Psoas muscle (tissue), 8 donors: Measurements from ENCODE around the gene EDRF1. TPM values are rescaled to one million over a fixed set of nuclear protein-coding genes. Genes with fewer than 3 reads are reported as not detected.

Experiments used
- ATAC-seq, 4 donors: fragments of 200-7000 bp; cut with Tn5 transposase; one replicate each; pipeline ENCODE4 v1.9.1; 2020; ENCODE audit warnings: moderate library complexity in 3 of 4, mild to moderate bottlenecking in 2 of 4
- DNase-seq, 2 donors: peaks; one replicate each; pipeline ENCODE4 v3.0.0-alpha.2; 2020
- H3K27ac ChIP-seq: fragments of 200-600 bp; one replicate; pipeline ENCODE4 v1.8.0; 2022
- H3K27me3 ChIP-seq, 3 donors: fragments of 200-600 bp in 1 of 3; one replicate each; pipeline versions ENCODE4 v1.6.1 to v1.8.0; 2013 to 2022; ENCODE audit warnings: low read length in 2 of 3, mild to moderate bottlenecking in 2 of 3, moderate library complexity in 1 of 3; ENCODE audit not compliant: insufficient read depth in 3 of 3
- H3K36me3 ChIP-seq, 2 donors: fragments of 200-600 bp in 1 of 2; one replicate each; pipeline versions ENCODE4 v1.6.1 to v1.8.0; 2013 to 2022; ENCODE audit warnings: low read depth in 1 of 2, mild to moderate bottlenecking in 1 of 2, moderate library complexity in 1 of 2; ENCODE audit not compliant: insufficient read depth in 1 of 2
- H3K4me1 ChIP-seq: fragments of 200-600 bp; one replicate; pipeline ENCODE4 v1.8.0; 2022
- H3K4me3 ChIP-seq: fragments of 200-600 bp; one replicate; pipeline ENCODE4 v1.8.0; 2022; ENCODE audit warnings: mild to moderate bottlenecking
- H3K9me3 ChIP-seq: fragments of 200-600 bp; one replicate; pipeline ENCODE4 v1.8.0; 2022
- CTCF ChIP-seq: fragments of 200-600 bp; IDR thresholded peaks from one replicate; pipeline ENCODE4 v1.8.0; 2022; ENCODE audit warnings: antibody characterized with exemption
- WGBS, 3 donors: extraction: QIAGEN DNeasy Blood & Tissue Kit; methylation state at CpG; one replicate each; pipeline versions ENCODE4 v1.1.6 to v1.1.7; 2013; 5-methylcytosine and 5-hydroxymethylcytosine counted together
- intact Hi-C, 2 donors: fragments of 100-400 bp; cut with DNase I; formaldehyde crosslinking; loops; one replicate each; pipeline versions ENCODE4 v1.11.0 to v1.14.2; 2022
- polyA plus RNA-seq, 3 donors: library from polyadenylated mRNA; stranded (reverse); fragments of 200-250 nt; gene quantifications; one replicate each; pipeline ENCODE4 v1.2.3, GENCODE V29; 2013
- total RNA-seq, 4 donors: library from RNA; stranded (reverse); fragmentation: NEBNext Ultra II Directional in 2 of 4; extraction: Animal tissue kit (Norgen Biotek cat#: 25700) in 2 of 4; gene quantifications; one replicate each; pipeline versions ENCODE4 v1.2.1 to v1.2.4, GENCODE V29; 2021 to 2023
- donor health status: healthy with polysubstance abuse.
- donor health status: DM: no; HTN: no; CAD: no; lungs with moderate emphysema.
- donor health status: Bipolar disorder and iron deficiency.
- donor health status: healthy.
- donor health status: DM: yes; HTN: yes; CAD: no.
- donor health status: DM: no; HTN: no; CAD: no.
- donor health status: DM: no; HTN: no; CAD: no.
- donor health status: DM: yes; HTN: yes; CAD: no.

Gene EDRF1
- total and polyA plus RNA-seq, 7 donors = 7.6 to 17.7 (median 11.5) TPM

GRCh38 chr10:125747417-125747816 lies 27.9 kb downstream of the EDRF1 start:
- TF ChIP-seq CTCF = no peak
- Histone ChIP-seq H3K4me1 (no peaks in the 10 kb centered on the region), H3K4me3 (no peak overlapping the region), H3K27ac (no peak overlapping the region), H3K27me3 (no peaks in the 10 kb centered on the region), H3K36me3 (peaks cover 17 to 99% of the 10 kb centered on the region in 2 donors), H3K9me3 (no peaks in the 10 kb centered on the region)
- WGBS, 3 donors = 89 to 91% (median 90%) methylated on average over 5 of the region's 5 CpGs
- DNase-seq (no peak), ATAC-seq (no peak)
- intact Hi-C loops = no loop called here

- no peaks in the 10 kb centered on the region for H3K27me3 ChIP-seq
- H3K27ac ChIP-seq = no peak overlapping the region
- no peaks in the 10 kb centered on the region for H3K9me3 ChIP-seq
- no peak for TF ChIP-seq CTCF
- peaks cover 18 to 100% of the 10 kb centered on the region in 2 donors for H3K36me3 ChIP-seq
- H3K4me3 ChIP-seq = no peak overlapping the region
- 84 to 89% (median 86%) methylated on average over 5 of the region's 5 CpGs for WGBS, 3 donors
- intact Hi-C loops = no loop called here
- no peaks in the 10 kb centered on the region for H3K4me1 ChIP-seq
- ATAC-seq (no peak), DNase-seq (no peak)
Observed at GRCh38 chr10:125756196-125756595, 36.7 kb downstream of the EDRF1 start.

GRCh38 chr10:125756853-125757487 lies 37.5 kb downstream of the EDRF1 start:
- ATAC-seq = no peak
- no peak for TF ChIP-seq CTCF
- 86 to 88% (median 87%) methylated on average over 5 of the region's 5 CpGs for WGBS, 3 donors
- no peak overlapping the region for H3K4me3 ChIP-seq
- no peak for DNase-seq
- H3K9me3 ChIP-seq = no peaks in the 10 kb centered on the region
- H3K27ac ChIP-seq = no peak overlapping the region
- H3K36me3 ChIP-seq = peaks cover 18 to 97% of the 10 kb centered on the region in 2 donors
- H3K27me3 ChIP-seq = no peaks in the 10 kb centered on the region
- no peaks in the 10 kb centered on the region for H3K4me1 ChIP-seq
- intact Hi-C loops = no loop called here

GRCh38 chr10:125757742-125758141 lies 38.2 kb downstream of the EDRF1 start:
- 91 to 95% (median 92%) methylated on average over 4 of the region's 4 CpGs for WGBS, 3 donors
- TF ChIP-seq CTCF = no peak
- H3K27ac ChIP-seq = no peak overlapping the region
- H3K27me3 ChIP-seq = no peaks in the 10 kb centered on the region
- H3K9me3 ChIP-seq = no peaks in the 10 kb centered on the region
- H3K4me3 ChIP-seq = no peak overlapping the region
- intact Hi-C loops = no loop called here
- ATAC-seq (no peak), DNase-seq (no peak)
- peaks cover 18 to 97% of the 10 kb centered on the region in 2 donors for H3K36me3 ChIP-seq
- H3K4me1 ChIP-seq = no peaks in the 10 kb centered on the region

GRCh38 chr10:125761961-125762360 lies 42.5 kb downstream of the EDRF1 start:
- WGBS, 3 donors = 47 to 65% (median 47%) methylated on average over 1 of the region's 1 CpG
- no peaks in the 10 kb centered on the region for H3K9me3 ChIP-seq
- H3K4me3 ChIP-seq = no peak overlapping the region
- H3K4me1 ChIP-seq = no peaks in the 10 kb centered on the region
- no peak for ATAC-seq
- H3K36me3 ChIP-seq = peaks cover 12 to 96% of the 10 kb centered on the region in 2 donors
- intact Hi-C loops = no loop called here
- no peaks in the 10 kb centered on the region for H3K27me3 ChIP-seq
- no peak for DNase-seq
- no peak overlapping the region for H3K27ac ChIP-seq
- no peak for TF ChIP-seq CTCF
